SJCRH30 (cell line): ENCODE data around the gene SEPTIN5. TPM values are rescaled to one million over a fixed set of nuclear protein-coding genes. Genes with fewer than 3 reads are reported as not detected.

ENCODE experiments used
- DNase-seq, 2 experiments: peaks; one replicate each; pipeline ENCODE4 v3.0.0-alpha.2; 2015 to 2020
- H3K27ac ChIP-seq: fragments of 250-450 bp; sonication (Bioruptor Pico); 2 replicates; pipeline ENCODE4 v1.5.1; 2020; ENCODE audit warnings: mild to moderate bottlenecking, moderate library complexity
- H3K27me3 ChIP-seq: fragments of 250-450 bp; sonication (Bioruptor Pico); 2 replicates; pipeline ENCODE4 v1.5.1; 2020; ENCODE audit warnings: mild to moderate bottlenecking, moderate library complexity
- H3K36me3 ChIP-seq: fragments of 250-450 bp; sonication (Bioruptor Pico); 2 replicates; pipeline ENCODE4 v1.5.1; 2020; ENCODE audit warnings: mild to moderate bottlenecking, moderate library complexity
- H3K4me1 ChIP-seq: fragments of 250-450 bp; sonication (Bioruptor Pico); 2 replicates; pipeline ENCODE4 v1.5.1; 2020; ENCODE audit warnings: mild to moderate bottlenecking, moderate library complexity
- H3K4me3 ChIP-seq: fragments of 250-450 bp; sonication (Bioruptor Pico); 2 replicates; pipeline ENCODE4 v1.5.1; 2020; ENCODE audit warnings: mild to moderate bottlenecking, moderate library complexity
- H3K9me3 ChIP-seq: fragments of 250-450 bp; sonication (Bioruptor Pico); replicated peaks from 2 replicates; pipeline ENCODE4 v1.5.1; 2020; ENCODE audit warnings: mild to moderate bottlenecking, moderate library complexity
- total RNA-seq: library from RNA; depleted of rRNA; stranded (reverse); fragments of >200 nt; shearing (Covaris generic); gene quantifications from 2 replicates; pipeline ENCODE4 v1.2.3, GENCODE V29; 2014

The SEPTIN5 gene
- total RNA-seq, 1 experiment from 2014 or later: 11.9 TPM

DNA sequence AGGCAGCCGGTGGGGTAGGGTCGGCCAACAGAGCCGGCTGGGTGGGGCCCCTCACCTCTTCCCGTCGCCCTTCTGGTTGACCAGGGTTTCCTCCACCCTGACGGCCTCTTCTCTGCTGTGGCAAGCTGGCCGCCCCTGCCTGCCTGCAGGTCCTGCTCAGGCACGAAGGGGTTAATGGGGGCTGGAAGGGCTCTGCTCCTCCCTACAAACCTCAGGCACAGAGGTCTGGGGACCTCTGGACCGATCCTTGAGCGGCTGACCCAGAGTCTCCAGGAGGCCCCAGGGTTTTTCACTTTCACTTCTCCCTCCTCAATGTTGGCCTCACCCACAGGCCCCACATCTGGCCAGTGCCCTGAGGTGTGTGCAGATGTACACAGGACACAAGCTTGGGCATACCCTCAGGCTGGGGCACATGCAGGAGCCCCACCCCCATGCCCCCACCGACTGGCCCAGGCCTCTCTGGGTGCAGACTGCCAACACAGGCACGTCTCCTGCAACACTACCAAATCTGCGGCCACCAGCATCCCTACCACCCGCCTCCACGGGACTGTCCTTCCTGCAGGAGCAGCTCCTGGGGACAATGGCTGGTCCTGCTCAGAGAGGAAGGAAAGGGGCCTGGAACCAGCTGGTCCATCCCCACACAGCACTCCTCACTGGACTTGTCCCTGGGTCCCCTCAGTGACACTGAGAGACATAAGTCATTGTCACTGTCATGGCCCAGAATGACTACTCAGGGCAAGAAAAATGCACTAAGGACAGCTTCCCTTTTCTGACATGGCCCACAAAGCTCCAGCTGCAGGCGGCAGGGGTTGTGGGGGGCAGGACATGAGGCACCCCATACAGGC lies 43.1 kb downstream of the SEPTIN5 start:
- Histone ChIP-seq H3K4me3 (no peak overlapping the region), H3K27me3 (no peaks in the 10 kb centered on the region), H3K27ac (no peak overlapping the region), H3K36me3 (no peaks in the 10 kb centered on the region), H3K4me1 (peaks cover 11% of the 10 kb centered on the region; the same call in 1 of the 2 replicates), H3K9me3 (no peaks in the 10 kb centered on the region)
- DNase-seq: no peak

DNA sequence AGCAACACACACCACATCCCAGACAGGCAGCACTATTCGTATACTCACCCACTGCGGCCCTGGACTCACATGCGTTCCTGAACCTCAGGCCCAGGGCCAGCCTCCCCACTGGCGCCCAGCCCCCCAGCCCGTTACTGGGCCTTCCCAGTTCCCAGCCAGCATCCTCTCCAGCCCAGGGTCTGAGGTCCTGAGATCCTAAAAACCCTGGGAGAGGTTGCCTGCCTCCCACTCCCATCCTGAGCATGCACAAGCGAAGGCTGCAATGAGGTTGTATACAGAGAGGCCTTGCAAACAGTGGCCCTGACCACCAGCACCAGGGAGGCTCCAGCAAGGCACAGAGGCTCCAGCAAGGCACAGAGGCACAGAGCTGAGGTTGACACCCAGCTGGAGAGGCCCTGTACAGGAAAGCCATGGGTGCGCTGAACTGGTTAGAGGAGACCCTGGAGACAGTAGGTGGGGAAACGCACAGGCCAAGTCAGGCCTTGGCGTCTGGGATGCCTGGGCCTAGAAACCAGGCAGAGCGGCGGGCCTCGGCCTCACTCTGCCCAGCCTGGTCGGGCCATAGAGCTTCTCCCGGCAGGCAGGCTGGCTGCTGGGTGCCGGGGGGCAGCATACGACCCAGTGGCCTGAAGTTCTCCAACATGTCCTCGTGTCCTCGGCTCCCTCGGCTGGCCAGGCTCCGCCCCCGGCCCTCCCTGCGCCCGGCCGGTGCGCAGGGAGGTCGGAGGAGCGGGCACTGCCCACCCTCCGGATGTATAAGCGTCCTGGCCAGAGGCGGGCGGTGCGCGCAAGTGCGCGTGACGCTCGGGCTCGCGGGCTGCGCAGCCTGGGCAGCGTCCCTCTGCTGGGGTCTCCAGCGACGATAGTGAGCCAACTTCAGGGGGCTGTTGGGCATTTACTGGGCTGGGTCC lies 43.9 kb downstream of the SEPTIN5 start:
- Histone ChIP-seq H3K4me3 (no peak overlapping the region), H3K36me3 (peaks cover 3% of the 10 kb centered on the region), H3K27me3 (no peaks in the 10 kb centered on the region), H3K4me1 (peaks cover 5% of the 10 kb centered on the region; the same call in 1 of the 2 replicates), H3K27ac (no peak overlapping the region), H3K9me3 (no peaks in the 10 kb centered on the region)
- no peak for DNase-seq

DNA sequence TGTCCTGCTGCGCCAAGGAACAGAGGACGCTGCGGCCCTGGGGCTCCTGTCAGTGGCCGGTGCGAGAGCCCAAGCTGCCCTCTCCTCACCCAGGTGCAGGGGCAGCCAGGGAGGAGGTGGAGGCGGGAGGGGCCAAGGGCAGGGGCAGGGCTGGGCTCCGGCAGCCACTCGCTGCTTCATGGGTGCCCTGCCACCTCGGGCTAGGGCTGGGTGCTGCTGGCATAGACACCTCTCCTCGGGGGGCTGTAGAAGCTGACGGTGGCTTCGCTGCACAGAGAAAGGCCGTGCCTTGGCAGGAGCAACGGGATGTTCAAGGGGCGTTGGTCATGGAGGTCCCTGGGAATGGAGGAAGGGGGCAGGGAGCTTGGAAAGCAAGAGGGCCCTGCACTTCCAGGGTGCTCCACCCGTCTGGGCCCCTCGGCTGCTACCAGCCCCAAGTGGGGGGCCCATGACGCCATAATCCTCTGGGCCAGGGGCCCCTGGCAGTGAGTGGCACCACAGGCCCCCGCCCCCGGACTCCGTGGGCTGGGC lies 44.7 kb downstream of the SEPTIN5 start:
- Histone ChIP-seq H3K9me3 (no peaks in the 10 kb centered on the region), H3K36me3 (peaks cover 10% of the 10 kb centered on the region), H3K4me1 (peaks cover 5% of the 10 kb centered on the region; the same call in 1 of the 2 replicates), H3K27ac (no peak overlapping the region), H3K27me3 (no peaks in the 10 kb centered on the region), H3K4me3 (no peak overlapping the region)
- no peak for DNase-seq

DNA sequence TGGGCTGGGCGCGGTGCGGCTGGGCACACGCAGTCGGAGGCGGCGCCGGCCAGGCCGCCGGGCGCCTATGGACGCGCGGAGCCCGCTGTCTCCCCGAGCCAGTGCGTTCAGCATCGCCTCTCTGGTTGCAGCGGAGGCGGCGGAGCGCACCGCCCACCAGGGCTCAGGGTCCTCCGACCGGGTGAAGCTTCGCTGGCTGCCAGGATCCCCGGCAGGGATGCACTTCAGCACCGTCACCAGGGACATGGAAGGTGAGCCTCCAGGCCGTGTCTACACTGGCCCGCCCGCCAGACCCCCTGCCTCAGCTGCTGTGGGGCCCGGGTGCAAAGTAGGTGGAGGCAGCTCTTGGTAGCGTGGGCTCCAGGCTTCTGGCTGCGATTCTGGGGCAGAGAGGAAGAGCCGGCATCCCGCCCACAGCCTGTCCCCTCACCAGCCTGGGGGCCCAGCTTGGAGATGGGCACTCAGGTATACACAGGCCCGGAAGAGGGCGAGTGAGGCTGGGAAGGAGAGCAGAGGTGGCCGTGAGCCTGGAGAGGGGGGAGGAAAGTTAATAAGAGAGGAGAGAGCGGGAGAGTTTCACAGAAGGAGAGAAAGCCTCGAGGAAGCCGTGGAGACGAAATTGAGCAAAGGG lies 45.2 kb downstream of the SEPTIN5 start:
- no peak for DNase-seq
- Histone ChIP-seq H3K4me1 (peaks cover 5% of the 10 kb centered on the region; the same call in 1 of the 2 replicates), H3K27me3 (no peaks in the 10 kb centered on the region)

DNA sequence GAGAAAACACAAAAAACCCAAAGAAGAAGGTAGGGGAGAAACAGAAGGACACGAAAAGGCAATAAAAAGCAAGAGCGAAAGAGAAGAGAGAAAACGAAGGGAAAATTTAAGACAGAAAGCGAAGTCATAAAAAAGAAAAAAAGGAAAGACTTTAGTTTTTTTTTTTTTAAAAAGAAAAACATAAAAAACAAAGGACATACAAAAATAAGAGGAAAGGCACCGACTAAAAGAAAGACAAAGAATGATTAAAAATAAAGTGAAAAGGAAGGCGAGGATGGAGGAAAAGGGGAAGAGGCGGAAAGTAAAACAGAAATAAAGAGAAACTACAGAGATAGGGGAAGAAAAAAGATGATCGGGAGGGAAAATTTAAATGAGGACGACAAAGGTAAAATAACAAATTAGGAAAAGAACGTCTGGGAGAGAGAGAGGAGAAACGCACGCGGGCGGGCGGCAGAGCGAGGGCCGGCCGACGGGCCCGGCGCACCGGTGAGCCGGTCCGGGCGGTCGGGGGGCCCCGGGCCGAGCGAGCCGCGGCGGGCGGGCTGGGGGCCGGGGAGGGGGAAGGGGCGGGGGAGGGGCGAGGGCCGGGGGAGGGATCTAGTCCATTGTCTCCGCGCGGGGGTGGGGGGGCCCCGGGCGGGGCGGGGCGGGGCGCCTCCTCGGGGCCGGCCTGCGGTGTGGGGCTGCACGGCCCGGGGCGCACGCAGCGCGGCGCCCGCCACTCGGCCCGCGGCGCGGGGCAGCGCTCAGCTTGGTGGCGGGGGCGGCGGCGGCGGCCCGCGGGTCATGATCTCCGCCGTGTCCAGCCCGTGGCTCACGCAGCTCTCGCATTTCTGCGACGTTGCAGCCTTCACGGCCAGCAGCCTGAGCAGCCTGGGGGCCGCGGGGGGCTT lies 46.0 kb downstream of the SEPTIN5 start, which contains the start of gene TBX1:
TBX1 (plus strand) TSS at position 721 of the 893 bp plus-strand sequence; CDS start at position 787, 66 bp downstream.
- DNase-seq: peak in 1 of 2 experiments; percentile 42
- peaks cover 23% of the 10 kb centered on the region for H3K36me3 ChIP-seq
- peaks cover 5% of the 10 kb centered on the region; the same call in 1 of the 2 replicates for H3K4me1 ChIP-seq
- no peaks in the 10 kb centered on the region for H3K9me3 ChIP-seq
- peak within 1 kb of the TSS; percentile 87 for H3K4me3 ChIP-seq
- no peaks in the 10 kb centered on the region for H3K27me3 ChIP-seq
- peak within 1 kb of the TSS; percentile 42; the same call in 1 of the 2 replicates for H3K27ac ChIP-seq

More for the DNA sequence above, 45.2 kb downstream of the SEPTIN5 start:
- peaks cover 15% of the 10 kb centered on the region for H3K36me3 ChIP-seq
- H3K27ac ChIP-seq: no peak overlapping the region
- peak overlapping the region; percentile 56 for H3K4me3 ChIP-seq
- no peaks in the 10 kb centered on the region for H3K9me3 ChIP-seq

DNA sequence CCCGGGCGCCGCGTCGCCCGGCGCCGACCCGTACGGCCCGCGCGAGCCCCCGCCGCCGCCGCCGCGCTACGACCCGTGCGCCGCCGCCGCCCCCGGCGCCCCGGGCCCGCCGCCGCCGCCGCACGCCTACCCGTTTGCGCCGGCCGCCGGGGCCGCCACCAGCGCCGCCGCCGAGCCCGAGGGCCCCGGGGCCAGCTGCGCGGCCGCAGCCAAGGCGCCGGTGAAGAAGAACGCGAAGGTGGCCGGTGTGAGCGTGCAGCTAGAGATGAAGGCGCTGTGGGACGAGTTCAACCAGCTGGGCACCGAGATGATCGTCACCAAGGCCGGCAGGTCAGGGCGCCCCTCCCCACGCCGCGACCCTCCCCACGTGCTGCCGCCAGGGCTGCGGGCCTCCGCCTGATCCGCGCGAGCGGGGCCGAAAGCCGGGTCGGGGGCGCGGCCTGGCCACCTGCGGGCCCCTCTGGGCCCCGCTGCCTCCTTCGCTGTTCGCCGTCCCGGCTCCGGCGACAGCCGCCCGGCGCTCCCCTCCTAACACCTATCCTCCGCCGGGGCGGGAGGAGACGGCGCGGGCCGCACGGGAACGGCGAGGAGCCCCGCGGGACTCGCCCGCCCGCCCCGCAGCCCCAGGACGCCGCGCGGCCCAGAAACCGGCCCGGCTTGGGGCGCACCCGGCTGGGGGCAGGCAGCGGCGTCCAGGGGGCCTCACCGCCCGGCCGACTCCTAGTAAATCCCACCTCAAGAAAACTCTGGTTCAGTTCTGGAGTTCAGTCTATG lies 46.8 kb downstream of the SEPTIN5 start:
- Histone ChIP-seq H3K27me3 (no peaks in the 10 kb centered on the region), H3K4me1 (peaks cover 5% of the 10 kb centered on the region; the same call in 1 of the 2 replicates), H3K4me3 (peak overlapping the region; percentile 87), H3K9me3 (no peaks in the 10 kb centered on the region), H3K36me3 (peaks cover 26% of the 10 kb centered on the region), H3K27ac (peak overlapping the region; percentile 27; the same call in 1 of the 2 replicates)
- DNase-seq: peak in 1 of 2 experiments; percentile 33

DNA sequence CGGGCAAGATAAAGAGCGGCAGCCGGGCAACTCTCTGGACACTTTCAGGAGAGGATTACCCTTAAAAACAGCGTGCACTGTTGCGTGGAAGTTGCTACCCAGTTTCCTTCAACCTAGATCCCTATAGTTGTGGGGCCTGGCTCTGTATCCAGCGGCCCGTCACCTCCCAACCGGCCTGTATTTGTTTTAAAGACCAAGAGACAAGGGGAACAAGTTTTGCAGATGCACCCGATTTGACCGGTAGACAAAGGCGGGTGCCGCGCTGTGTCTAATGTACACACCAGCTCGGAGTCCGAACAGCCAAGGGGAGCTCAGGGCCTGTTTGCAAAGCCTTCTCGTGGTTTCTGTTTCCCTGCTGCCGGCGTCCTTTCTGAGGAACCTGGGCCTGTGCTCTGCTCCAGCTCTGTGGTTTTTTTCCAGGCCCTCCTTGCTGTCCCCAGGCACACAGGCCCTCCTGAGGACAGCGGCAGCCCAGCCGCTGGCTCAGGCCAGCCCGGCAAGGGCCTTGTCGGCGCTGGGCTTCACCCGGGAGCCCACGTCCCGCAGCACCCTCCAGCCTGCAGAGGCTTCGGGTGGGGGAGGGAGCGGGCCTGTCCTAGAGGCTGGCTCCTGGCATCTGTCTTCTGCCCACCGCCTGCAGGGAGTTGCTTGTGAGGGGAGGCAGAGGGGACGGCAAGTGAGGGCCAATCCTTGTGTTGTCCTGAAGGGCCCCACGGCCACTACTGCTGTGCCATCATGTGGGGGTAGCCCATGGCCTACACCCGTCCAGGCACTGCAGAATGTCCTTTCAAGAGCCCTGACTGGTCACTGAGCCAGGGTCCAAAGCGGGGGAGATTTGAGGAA lies 47.6 kb downstream of the SEPTIN5 start:
- Histone ChIP-seq H3K4me3 (peak overlapping the region; percentile 87), H3K27ac (peak overlapping the region; percentile 27; the same call in 1 of the 2 replicates), H3K36me3 (peaks cover 28% of the 10 kb centered on the region), H3K9me3 (no peaks in the 10 kb centered on the region), H3K4me1 (peaks cover 5% of the 10 kb centered on the region; the same call in 1 of the 2 replicates), H3K27me3 (no peaks in the 10 kb centered on the region)
- peak; percentile 67 to 71 for DNase-seq

DNA sequence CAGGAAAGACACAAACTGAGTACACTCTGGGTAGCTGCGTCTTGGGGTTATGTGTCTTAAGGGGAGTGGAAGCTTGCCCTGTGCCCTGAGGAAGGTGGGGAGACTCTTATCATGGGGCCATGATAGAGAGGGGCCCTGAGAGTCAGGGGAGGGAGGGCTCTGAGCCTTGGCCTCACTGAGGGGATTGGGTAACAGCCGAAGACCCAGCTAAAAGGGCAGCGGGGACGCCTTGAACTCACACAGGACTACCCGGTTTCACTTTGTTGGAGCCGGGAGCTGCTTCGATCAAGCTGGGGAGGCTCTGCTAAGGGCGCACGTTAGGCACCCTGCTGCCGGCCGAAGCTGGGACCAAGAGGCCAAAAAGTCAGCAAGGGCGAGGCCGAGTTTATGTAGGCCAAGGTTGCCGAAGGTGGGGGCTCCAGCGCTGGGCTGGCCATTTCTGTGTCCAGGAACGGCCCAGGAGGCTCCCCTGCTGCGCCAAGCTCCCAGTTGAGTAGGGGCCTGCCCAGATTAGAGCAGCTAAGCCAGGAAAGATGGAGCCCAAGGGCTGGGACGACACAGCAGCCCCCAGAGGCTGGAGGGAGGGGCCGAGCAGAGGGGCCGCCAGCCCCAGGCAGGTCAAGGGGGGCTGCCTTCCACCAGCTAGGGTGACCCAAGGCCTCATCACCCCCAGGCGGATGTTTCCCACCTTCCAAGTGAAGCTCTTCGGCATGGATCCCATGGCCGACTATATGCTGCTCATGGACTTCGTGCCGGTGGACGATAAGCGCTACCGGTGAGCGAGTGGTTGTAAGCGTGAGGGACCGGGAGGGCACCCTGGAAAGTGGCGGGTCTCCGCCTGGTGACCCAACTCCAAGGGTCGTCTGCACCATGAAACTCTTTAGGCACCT lies 48.5 kb downstream of the SEPTIN5 start:
- peak overlapping the region; percentile 87 for H3K4me3 ChIP-seq
- H3K36me3 ChIP-seq: peaks cover 30% of the 10 kb centered on the region
- no peaks in the 10 kb centered on the region for H3K27me3 ChIP-seq
- H3K27ac ChIP-seq: no peak overlapping the region; the same call in 1 of the 2 replicates
- H3K4me1 ChIP-seq: peaks cover 5% of the 10 kb centered on the region; the same call in 1 of the 2 replicates
- no peaks in the 10 kb centered on the region for H3K9me3 ChIP-seq
- no peak for DNase-seq

DNA sequence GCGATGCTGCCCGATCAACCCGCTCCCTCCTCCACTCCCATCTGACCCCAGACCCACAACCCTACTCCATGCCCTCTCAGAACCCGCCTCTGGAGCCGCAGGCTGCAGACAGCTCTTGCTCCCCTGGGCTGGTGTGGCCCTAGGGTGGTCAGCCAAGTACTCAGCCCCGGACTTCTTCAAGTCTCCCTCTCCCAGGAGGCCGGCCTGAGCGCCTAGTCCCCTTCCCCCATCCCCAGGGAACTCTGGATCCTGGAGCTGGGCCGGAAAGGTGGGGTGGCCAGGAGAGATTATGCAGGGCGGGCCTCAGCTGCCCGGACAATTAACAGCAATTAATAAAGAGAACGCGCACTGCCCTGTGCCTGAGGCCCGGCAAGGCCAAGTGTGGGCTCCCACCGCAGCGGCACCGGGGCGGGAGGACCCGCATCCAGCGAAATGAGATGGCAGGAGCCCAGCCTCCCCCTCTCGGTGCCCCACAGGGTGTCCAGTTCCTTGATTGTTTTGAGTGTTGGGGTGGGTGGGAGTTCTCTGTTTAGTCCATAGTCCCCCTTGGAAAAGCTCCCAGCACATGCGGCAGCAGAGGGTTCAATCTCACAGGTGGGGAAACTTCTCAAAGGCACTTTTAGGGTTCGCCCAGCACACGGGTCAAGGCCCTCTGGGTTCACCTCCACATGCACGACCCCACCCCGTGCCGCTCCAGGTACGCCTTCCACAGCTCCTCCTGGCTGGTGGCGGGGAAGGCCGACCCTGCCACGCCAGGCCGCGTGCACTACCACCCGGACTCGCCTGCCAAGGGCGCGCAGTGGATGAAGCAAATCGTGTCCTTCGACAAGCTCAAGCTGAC lies 49.4 kb downstream of the SEPTIN5 start:
- H3K27me3 ChIP-seq: no peaks in the 10 kb centered on the region
- no peak for DNase-seq
- H3K9me3 ChIP-seq: no peaks in the 10 kb centered on the region
- H3K27ac ChIP-seq: no peak overlapping the region
- H3K36me3 ChIP-seq: peaks cover 30% of the 10 kb centered on the region
- H3K4me3 ChIP-seq: no peak overlapping the region
- peaks cover 5% of the 10 kb centered on the region; the same call in 1 of the 2 replicates for H3K4me1 ChIP-seq

DNA sequence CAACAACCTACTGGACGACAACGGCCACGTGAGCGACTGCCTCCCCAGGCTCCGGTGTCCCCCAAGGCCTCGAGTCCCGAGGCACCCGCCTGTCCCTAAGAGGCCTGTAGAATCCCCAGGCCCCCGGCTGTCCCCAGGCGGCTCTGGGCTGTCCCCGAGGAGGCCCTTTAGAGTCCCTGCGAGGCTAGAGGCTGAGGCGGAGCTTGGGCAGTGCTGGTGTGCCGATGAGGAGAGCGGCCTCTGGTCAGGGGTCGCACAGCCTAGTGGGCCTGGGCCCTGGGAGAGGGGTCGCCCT lies 49.9 kb downstream of the SEPTIN5 start:
- H3K27me3 ChIP-seq: no peaks in the 10 kb centered on the region
- H3K9me3 ChIP-seq: no peaks in the 10 kb centered on the region

More for the DNA sequence above, 49.9 kb downstream of the SEPTIN5 start:
- no peak overlapping the region for H3K27ac ChIP-seq
- peaks cover 30% of the 10 kb centered on the region for H3K36me3 ChIP-seq
- H3K4me1 ChIP-seq: peaks cover 5% of the 10 kb centered on the region; the same call in 1 of the 2 replicates
- H3K4me3 ChIP-seq: no peak overlapping the region
- no peak for DNase-seq
